GM18519 (cell line): ENCODE data around the gene PFKFB2.

ENCODE experiments used
- ATAC-seq: cut with Tn5 transposase; IDR thresholded peaks from one replicate; pipeline ENCODE4 v1.9.1; 2021; ENCODE audit warnings: mild to moderate bottlenecking, moderate library complexity; ENCODE audit not compliant: unreplicated experiment, low FRiP score

Gene PFKFB2

GRCh38 chr1:207052911-207053769, at the start of gene PFKFB2:
Gene PFKFB2 (plus strand): TSS chr1:207053275. CDS start chr1:207054718, 1,443 bp downstream.
- peak; percentile 50 for ATAC-seq

- no peak for ATAC-seq
Observed at GRCh38 chr1:207004931-207005830, 47.9 kb upstream of the PFKFB2 start.

- ATAC-seq = no peak
Observed at GRCh38 chr1:207006083-207006482, 47.0 kb upstream of the PFKFB2 start.

GRCh38 chr1:207006914-207007313, 46.2 kb upstream of the PFKFB2 start:
- no peak for ATAC-seq

GRCh38 chr1:207007352-207008033, 45.6 kb upstream of the PFKFB2 start:
- no peak for ATAC-seq

GRCh38 chr1:207009182-207009850, 43.8 kb upstream of the PFKFB2 start:
- no peak for ATAC-seq

- no peak for ATAC-seq
Observed at GRCh38 chr1:207009945-207010344, 43.1 kb upstream of the PFKFB2 start.

GRCh38 chr1:207010726-207011125, 42.3 kb upstream of the PFKFB2 start:
- no peak for ATAC-seq

- no peak for ATAC-seq
Observed at GRCh38 chr1:207013321-207014085, 39.6 kb upstream of the PFKFB2 start.

- ATAC-seq = no peak
Observed at GRCh38 chr1:207014728-207015127, 38.3 kb upstream of the PFKFB2 start.

GRCh38 chr1:207015791-207016190, 37.3 kb upstream of the PFKFB2 start:
- no peak for ATAC-seq

- ATAC-seq = no peak
Observed at GRCh38 chr1:207017615-207018559, 35.2 kb upstream of the PFKFB2 start.

GRCh38 chr1:207018707-207019106, 34.4 kb upstream of the PFKFB2 start:
- ATAC-seq = no peak

GRCh38 chr1:207019161-207019560, 33.9 kb upstream of the PFKFB2 start:
- ATAC-seq = no peak

GRCh38 chr1:207019661-207020060, 33.4 kb upstream of the PFKFB2 start:
- ATAC-seq = no peak

- no peak for ATAC-seq
Observed at GRCh38 chr1:207020065-207020708, 32.9 kb upstream of the PFKFB2 start.

- no peak for ATAC-seq
Observed at GRCh38 chr1:207020709-207021107, 32.4 kb upstream of the PFKFB2 start.
